HTERT RPE-1 (cell line): ENCODE measurements around the gene OTC.

Source experiments
- in situ Hi-C: fragments of 300-500 bp; cut with MboI; formaldehyde crosslinking; loops from 4 replicates; pipeline ENCODE4 v1.14.3; 2020; ENCODE audit warnings: low sequenced_read_pairs

Gene OTC

GRCh38 chrX:38352362-38352761 lies at the start of gene OTC:
OTC (plus strand) TSS chrX:38352604; CDS start chrX:38352697, 93 bp downstream.
- in situ Hi-C loops = no loop called here

DNA sequence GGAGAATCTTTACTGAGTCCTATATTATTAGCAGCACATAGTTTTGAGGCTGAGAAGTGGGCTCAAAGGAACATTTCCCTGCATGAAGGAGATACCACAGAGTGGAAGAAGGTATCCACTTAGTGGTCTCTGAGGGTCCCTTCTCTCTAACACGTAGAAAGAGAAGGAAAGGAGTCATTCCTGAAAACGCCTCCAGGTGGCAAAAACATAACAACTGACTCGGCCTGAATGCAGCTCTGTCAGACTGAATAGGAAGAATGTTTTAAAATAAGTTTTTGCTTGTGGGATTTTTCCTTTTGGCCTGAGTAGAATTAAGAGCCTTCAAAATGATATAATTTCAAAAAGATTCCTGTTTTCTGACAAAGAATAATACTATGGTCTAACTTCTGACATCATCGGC lies 48.4 kb upstream of the OTC start:
- in situ Hi-C loops = no loop called here

GRCh38 chrX:38305971-38306370 lies 46.4 kb upstream of the OTC start:
- in situ Hi-C loops = no loop called here

DNA sequence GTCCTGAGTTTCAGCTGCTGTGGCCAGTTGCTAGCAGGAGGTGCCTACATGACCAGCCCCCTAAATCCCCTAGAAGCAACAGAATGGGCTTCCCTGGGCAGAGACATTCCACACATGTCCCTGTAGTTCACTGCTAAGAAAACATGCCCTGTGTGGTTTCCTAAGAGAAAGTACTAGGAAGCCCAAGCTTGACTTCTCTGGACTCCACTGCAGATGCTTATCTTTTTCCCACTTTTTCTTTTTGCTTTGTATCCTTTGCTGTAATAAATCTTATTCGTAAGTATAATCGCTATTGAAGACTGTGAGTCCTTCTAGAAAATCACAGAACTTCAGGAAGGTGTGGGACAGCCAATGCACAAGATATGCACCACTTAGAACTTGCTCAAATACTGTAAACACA lies 40.7 kb upstream of the OTC start:
- in situ Hi-C loops = no loop called here

- in situ Hi-C loops = no loop called here
Measured at GRCh38 chrX:38312436-38312835, 40.0 kb upstream of the OTC start.

- in situ Hi-C loops = no loop called here
Measured at GRCh38 chrX:38313190-38313589, 39.2 kb upstream of the OTC start.

GRCh38 chrX:38315186-38315585 lies 37.2 kb upstream of the OTC start:
- in situ Hi-C loops = no loop called here

DNA sequence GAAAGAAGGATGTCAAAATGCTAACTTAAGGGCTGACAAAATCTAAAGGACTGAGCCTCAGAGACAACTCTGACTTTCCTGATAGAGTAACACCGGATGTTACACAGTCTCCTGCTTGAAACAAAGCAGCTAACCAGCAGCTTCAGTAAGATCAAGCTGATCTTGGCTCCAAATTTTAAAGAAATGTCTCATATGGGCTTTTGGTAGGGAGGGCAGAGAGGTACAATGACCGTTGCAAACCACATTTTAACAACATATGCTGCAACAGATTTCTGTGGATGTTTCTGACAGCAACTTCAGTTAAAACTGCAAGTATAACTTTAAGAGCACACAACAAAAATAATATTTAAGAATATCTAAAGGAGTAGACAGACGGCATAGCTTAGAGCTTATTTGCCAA lies 34.2 kb upstream of the OTC start:
- in situ Hi-C loops = no loop called here

DNA sequence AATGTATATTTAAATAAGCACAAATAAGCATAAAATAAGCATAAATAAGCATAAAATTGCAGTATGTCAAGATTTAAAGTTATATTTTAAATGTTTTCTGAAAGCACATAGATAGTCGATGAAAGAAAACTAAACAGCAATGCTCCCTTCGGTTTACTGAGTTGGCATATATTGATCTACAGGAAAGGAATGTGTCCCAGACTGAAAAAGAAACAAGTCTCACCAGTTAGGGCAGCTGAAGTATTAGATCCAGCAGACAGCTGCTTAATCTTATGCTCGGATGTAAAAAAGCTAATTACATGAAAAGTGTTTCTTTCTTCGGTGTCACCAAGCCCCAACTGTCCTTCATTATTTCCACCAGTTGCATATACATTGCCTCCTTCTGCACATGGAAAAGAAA lies 33.8 kb upstream of the OTC start:
- in situ Hi-C loops = no loop called here

DNA sequence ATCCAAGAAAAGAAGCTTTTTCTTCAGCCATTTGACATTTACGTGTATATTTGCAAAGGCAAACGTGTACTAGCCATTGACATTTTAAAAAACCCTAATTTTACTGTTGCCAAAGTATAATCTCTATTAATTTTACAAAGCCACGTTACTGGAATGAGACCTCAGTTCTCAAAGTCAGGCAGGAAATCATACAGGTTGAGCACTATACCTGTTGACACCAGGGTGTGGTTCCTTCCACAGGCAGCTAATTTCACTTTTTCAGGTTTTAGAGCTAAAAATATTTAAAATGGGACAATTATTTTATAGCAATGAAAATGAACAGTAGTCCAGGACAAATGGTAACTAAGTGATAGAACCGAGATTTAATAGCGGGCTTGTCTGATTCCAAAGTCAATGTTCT lies 31.6 kb upstream of the OTC start:
- in situ Hi-C loops = no loop called here

DNA sequence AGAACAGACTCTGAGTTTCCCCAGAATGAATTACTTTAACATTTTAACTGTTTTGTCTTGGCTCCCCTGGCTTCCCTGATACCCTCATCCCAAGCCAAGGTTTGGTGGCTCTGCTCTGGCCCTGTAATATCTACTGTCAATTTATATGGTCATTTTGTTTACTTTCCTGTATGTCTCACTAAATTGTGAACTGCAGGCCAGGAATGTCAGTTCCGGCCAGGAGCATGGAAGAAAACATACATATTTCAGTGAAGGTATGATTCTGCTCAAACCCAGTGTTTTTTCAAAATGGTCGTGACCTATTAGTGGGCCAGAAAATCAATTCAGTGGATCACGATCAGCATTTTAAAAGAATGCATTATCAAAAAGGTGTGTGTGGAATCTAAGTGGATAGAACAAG lies 26.3 kb upstream of the OTC start:
- in situ Hi-C loops = no loop called here

DNA sequence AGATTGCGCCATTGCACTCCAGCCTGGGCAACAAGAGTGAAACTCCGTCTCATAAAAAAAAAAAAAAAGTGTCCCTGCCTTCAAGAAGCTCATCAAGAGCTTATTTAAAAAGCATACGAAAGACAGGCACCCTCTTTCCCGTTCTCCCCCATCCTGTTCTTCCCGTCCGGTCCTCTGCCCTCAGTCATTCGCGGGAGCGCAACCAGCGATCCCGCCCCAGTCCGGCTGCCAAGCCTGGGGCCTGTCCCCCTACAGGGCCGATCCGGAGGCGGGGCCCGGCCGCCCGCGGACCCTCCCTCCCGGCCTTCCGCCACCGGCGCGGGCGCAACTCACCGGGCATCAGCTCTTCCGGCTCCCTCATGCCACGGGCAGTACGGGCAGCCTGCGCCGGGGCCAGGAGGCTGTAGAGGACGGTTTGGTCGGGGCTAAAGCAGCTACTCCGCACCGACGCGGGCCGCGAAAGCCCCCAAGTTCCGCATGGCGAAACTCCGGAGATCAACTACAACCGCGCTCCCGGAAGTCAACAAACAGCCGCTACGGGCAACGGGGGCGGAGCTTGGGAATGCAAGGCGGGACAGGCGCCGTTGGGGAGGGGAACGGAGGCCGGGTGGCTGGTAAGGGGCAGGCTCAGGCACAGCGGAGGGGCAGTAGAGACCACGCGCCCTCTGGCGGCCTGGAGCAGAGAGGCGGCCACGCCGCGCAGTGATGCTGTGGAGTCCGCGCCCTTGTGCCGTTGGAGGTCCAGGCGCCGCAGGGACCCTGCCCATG lies 25.2 kb upstream of the OTC start, which contains the start of gene RPGR:
Gene RPGR, minus strand, starts transcription at position 503 of the 768 bp plus-strand sequence. Its CDS starts 142 bp downstream, at position 361.
- in situ Hi-C loops = no loop called here

DNA sequence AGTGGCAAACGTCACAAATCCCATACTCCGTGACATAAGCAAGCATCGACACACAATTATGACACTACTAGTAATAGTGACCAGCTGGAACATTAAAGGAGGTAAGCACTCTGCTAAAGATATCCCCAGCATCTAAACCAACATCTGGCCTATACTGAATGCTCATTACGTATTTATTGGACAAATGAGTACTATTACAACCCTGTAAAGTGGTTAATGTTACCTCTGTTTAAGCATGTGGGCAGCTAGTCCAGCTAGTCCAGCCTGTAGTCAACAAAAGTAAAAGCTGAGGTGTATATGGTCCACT lies 24.7 kb upstream of the OTC start:
- in situ Hi-C loops = no loop called here

GRCh38 chrX:38332505-38332904 lies 19.9 kb upstream of the OTC start:
- in situ Hi-C loops = no loop called here

- in situ Hi-C loops = no loop called here
Measured at GRCh38 chrX:38335382-38335781, 17.0 kb upstream of the OTC start.

DNA sequence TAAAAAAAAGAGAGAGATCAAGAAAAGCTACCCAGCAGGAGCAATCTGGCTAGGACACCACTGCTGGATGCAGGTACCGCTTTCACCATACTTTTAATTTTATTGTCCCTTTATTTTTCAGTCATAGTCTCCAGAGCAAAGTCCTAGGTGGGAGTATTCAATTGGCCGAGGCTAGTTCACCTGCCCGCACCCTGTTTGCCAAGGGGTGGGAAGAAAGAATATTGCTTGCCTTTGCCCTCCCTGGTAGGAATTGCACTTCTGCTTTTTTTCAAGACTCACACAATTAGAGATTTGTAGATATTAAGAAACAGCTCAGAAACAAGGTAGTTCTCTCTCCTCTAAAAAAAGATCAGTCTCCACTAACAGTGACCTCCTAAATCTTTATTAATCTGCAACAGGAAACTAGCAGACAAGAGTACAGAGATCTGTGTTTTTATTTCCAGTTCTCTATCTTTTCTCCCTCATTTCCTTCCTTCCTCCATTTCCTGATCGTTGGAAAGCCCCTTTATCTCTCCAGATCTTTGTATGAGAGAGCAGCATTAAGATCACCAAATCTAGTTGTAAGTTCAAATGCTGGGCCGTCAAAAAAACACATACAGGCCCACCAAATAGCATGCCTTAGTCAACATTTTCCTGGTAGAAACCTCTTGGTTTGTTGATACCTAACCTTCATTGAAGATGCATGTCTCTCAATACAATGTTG lies 15.7 kb upstream of the OTC start:
- in situ Hi-C loops = no loop called here

GRCh38 chrX:38341442-38341841 lies 11.0 kb upstream of the OTC start:
- in situ Hi-C loops = no loop called here

GRCh38 chrX:38342853-38343778 lies 9.3 kb upstream of the OTC start:
- in situ Hi-C loops = no loop called here

DNA sequence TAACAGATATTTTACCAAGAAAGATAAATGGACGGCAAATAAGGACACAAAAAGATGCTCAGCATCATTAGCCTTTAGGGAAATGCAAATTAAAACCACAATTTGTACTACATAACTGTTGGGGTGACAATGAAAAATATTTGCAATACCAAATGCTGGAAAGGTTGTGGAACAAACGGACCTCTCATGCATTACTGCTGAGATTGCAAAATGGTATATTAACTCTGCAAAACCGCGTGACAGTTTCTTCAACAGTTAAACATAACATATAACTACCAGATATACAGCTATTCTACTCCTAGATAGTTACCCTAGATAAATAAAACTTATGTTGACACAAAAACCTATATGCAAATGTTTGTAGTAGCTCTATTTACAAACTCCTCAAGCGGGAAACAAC lies 6.3 kb upstream of the OTC start:
- in situ Hi-C loops = no loop called here

DNA sequence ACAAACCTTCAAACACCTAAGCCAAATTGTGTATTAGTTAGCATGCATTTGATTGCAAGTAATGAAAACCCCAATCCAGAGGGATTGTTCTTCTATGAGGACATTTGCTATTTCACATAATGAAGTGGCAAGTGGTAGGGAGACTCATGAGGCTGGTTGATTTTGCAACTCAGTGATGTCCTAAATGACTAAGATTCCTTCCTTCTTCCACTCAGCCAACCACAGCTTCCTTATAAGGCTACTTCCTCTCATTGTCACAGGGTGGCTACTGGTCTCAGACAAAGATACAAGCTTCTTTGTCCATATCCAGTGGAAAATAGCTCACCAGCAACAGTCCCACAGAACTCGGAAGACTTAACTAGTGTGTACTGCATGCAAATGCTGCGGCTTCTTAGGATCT lies 5.3 kb upstream of the OTC start:
- in situ Hi-C loops = no loop called here

DNA sequence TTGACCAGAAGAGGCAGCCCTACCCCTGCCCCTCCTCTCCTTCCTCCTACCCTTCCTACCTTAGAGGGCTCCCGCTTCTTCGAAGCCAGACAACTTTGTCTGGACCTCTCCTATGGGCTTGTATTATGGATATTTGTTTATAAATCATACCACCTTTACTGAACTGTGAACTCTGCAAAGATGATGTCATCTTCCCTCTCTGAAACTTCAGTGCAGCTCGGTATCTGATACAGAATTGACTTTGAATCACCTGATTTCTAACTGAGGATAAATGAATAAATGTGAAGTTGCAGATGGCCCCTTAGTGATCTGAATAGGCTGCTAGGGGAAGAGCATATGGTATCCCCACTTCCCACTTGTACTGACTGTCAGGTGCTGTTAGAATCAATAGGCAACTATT lies 1.1 kb upstream of the OTC start:
- in situ Hi-C loops = no loop called here

- in situ Hi-C loops = no loop called here
Measured at GRCh38 chrX:38356401-38356800, 4.0 kb downstream of the OTC start.
